ENCODE measurements around the gene GPRIN2.

- TF ChIP-seq EZH2 (IDR thresholded peaks at IDR 0.05) (no peak), POLR2AphosphoS5 (IDR thresholded peaks at IDR 0.05; ENCODE audit: borderline replicate concordance, low read depth, low read length) (no peak)
Observed at GRCh38 chr10:46544989-46545791, 11.3 kb downstream of the GPRIN2 start.

Data from SK-N-MC (cell line).